Esophagus (tissue), 2 donors: Measurements from ENCODE around the gene COL6A3. TPM values are rescaled to one million over a fixed set of nuclear protein-coding genes. Genes with fewer than 3 reads are reported as not detected.

Experiments used
- H3K27ac ChIP-seq, 2 donors: one replicate each; pipeline ENCODE4 v1.5.1; 2013; ENCODE audit warnings: low read depth in 2 of 2, mild to moderate bottlenecking in 2 of 2, inconsistent platforms in 1 of 2, low read length in 1 of 2, moderate library complexity in 1 of 2
- H3K27me3 ChIP-seq, 2 donors: one replicate each; pipeline ENCODE4 v1.6.1; 2013; ENCODE audit warnings: low read length in 2 of 2, control low read depth in 1 of 2, mild to moderate bottlenecking in 1 of 2; ENCODE audit not compliant: insufficient read depth in 2 of 2, control insufficient read depth in 1 of 2
- H3K36me3 ChIP-seq, 2 donors: one replicate each; pipeline ENCODE4 v1.6.1; 2013; ENCODE audit warnings: low read length in 1 of 2; ENCODE audit not compliant: control insufficient read depth in 2 of 2, insufficient read depth in 2 of 2
- H3K4me1 ChIP-seq, 2 donors: one replicate each; pipeline ENCODE4 v1.6.1; 2013; ENCODE audit warnings: low read length in 1 of 2; ENCODE audit not compliant: control insufficient read depth in 2 of 2, insufficient read depth in 2 of 2
- H3K4me3 ChIP-seq, 2 donors: one replicate each; pipeline ENCODE4 v1.5.1; 2013; ENCODE audit warnings: low read length in 2 of 2, mild to moderate bottlenecking in 2 of 2, low read depth in 1 of 2, moderate library complexity in 1 of 2
- H3K9me3 ChIP-seq, 2 donors: one replicate each; pipeline ENCODE4 v1.6.1; 2013; ENCODE audit warnings: mild to moderate bottlenecking in 2 of 2, low read depth in 1 of 2, low read length in 1 of 2, moderate library complexity in 1 of 2; ENCODE audit not compliant: control insufficient read depth in 2 of 2, insufficient read depth in 1 of 2
- WGBS, 2 donors: extraction: QIAGEN DNeasy Blood & Tissue Kit; methylation state at CpG; one replicate each; pipeline ENCODE4 v1.1.7; 2013; 5-methylcytosine and 5-hydroxymethylcytosine counted together
- polyA plus RNA-seq, 2 donors: library from polyadenylated mRNA; stranded (reverse); fragments of 200-250 nt; gene quantifications; one replicate each; pipeline ENCODE4 v1.2.3, GENCODE V29; 2013
- donor health status: healthy with polysubstance abuse.
- donor health status: Bipolar disorder and iron deficiency.

Gene COL6A3
- polyA plus RNA-seq, 2 donors = 4.3 to 10.3 TPM

- 71 to 88% methylated on average over 2 of the region's 2 CpGs for WGBS, 2 donors
- no peak overlapping the region for H3K4me3 ChIP-seq
- no peaks in the 10 kb centered on the region for H3K36me3 ChIP-seq
- no peaks in the 10 kb centered on the region for H3K27me3 ChIP-seq
- no peaks in the 10 kb centered on the region for H3K9me3 ChIP-seq
- no peaks in the 10 kb centered on the region for H3K4me1 ChIP-seq
- no peak overlapping the region for H3K27ac ChIP-seq
These were observed 16.9 kb downstream of the COL6A3 start for GRCh38 chr2:237397072-237397471.

GRCh38 chr2:237393523-237393922 is 20.4 kb downstream of the COL6A3 start:
- no peaks in the 10 kb centered on the region for H3K4me1 ChIP-seq
- H3K27ac ChIP-seq = no peak overlapping the region
- H3K9me3 ChIP-seq = no peaks in the 10 kb centered on the region
- H3K27me3 ChIP-seq = no peaks in the 10 kb centered on the region
- no peak overlapping the region for H3K4me3 ChIP-seq
- whole genome bisulfite sequencing, 2 donors = 81 to 84% methylated on average over 4 of the region's 4 CpGs
- no peaks in the 10 kb centered on the region for H3K36me3 ChIP-seq

- 85 to 96% methylated on average over 1 of the region's 1 CpG for WGBS, 2 donors
- Histone ChIP-seq H3K27ac (no peak overlapping the region), H3K36me3 (no peaks in the 10 kb centered on the region), H3K27me3 (no peaks in the 10 kb centered on the region), H3K4me3 (no peak overlapping the region), H3K4me1 (no peaks in the 10 kb centered on the region), H3K9me3 (no peaks in the 10 kb centered on the region)
These were observed 21.8 kb downstream of the COL6A3 start for GRCh38 chr2:237392186-237392585.

GRCh38 chr2:237391140-237391539 is 22.8 kb downstream of the COL6A3 start:
- H3K4me1 ChIP-seq = no peaks in the 10 kb centered on the region
- no peaks in the 10 kb centered on the region for H3K9me3 ChIP-seq
- no peaks in the 10 kb centered on the region for H3K27me3 ChIP-seq
- no peak overlapping the region for H3K4me3 ChIP-seq
- 65 to 66% methylated on average over 5 of the region's 5 CpGs for WGBS, 2 donors
- no peaks in the 10 kb centered on the region for H3K36me3 ChIP-seq
- no peak overlapping the region for H3K27ac ChIP-seq

GRCh38 chr2:237390235-237390634 is 23.7 kb downstream of the COL6A3 start:
- 71% methylated on average over 2 of the region's 2 CpGs for WGBS, 2 donors
- H3K27me3 ChIP-seq = no peaks in the 10 kb centered on the region
- no peaks in the 10 kb centered on the region for H3K36me3 ChIP-seq
- H3K4me1 ChIP-seq = no peaks in the 10 kb centered on the region
- no peak overlapping the region for H3K4me3 ChIP-seq
- H3K9me3 ChIP-seq = no peaks in the 10 kb centered on the region
- no peak overlapping the region for H3K27ac ChIP-seq

GRCh38 chr2:237389831-237390230 is 24.1 kb downstream of the COL6A3 start:
- H3K9me3 ChIP-seq = no peaks in the 10 kb centered on the region
- no peaks in the 10 kb centered on the region for H3K4me1 ChIP-seq
- H3K36me3 ChIP-seq = no peaks in the 10 kb centered on the region
- H3K27ac ChIP-seq = no peak overlapping the region
- H3K4me3 ChIP-seq = no peak overlapping the region
- 75 to 79% methylated on average over 3 of the region's 3 CpGs for WGBS, 2 donors
- H3K27me3 ChIP-seq = no peaks in the 10 kb centered on the region

GRCh38 chr2:237388036-237388435 is 25.9 kb downstream of the COL6A3 start:
- H3K27me3 ChIP-seq = no peaks in the 10 kb centered on the region

GRCh38 chr2:237384672-237385020 is 29.3 kb downstream of the COL6A3 start:
- H3K27ac ChIP-seq = no peak overlapping the region
- no peaks in the 10 kb centered on the region for H3K9me3 ChIP-seq
- no peaks in the 10 kb centered on the region for H3K27me3 ChIP-seq
- H3K36me3 ChIP-seq = no peaks in the 10 kb centered on the region
- no peak overlapping the region for H3K4me3 ChIP-seq
- H3K4me1 ChIP-seq = no peaks in the 10 kb centered on the region

More at GRCh38 chr2:237388036-237388435, 25.9 kb downstream of the COL6A3 start:
- H3K36me3 ChIP-seq = no peaks in the 10 kb centered on the region
- H3K4me1 ChIP-seq = no peaks in the 10 kb centered on the region
- no peak overlapping the region for H3K4me3 ChIP-seq
- H3K27ac ChIP-seq = no peak overlapping the region
- H3K9me3 ChIP-seq = no peaks in the 10 kb centered on the region
- 77 to 82% methylated on average over 5 of the region's 5 CpGs for WGBS, 2 donors

- no peaks in the 10 kb centered on the region for H3K36me3 ChIP-seq
- H3K4me1 ChIP-seq = no peaks in the 10 kb centered on the region
- no peak overlapping the region for H3K4me3 ChIP-seq
- H3K27ac ChIP-seq = no peak overlapping the region
- WGBS, 2 donors = 81 to 87% methylated on average over 6 of the region's 6 CpGs
- no peaks in the 10 kb centered on the region for H3K27me3 ChIP-seq
- H3K9me3 ChIP-seq = peaks cover 0 to 2% of the 10 kb centered on the region in 2 donors
These were observed 29.8 kb downstream of the COL6A3 start for GRCh38 chr2:237383991-237384671.

GRCh38 chr2:237380768-237381167 is 33.2 kb downstream of the COL6A3 start:
- Histone ChIP-seq H3K9me3 (peaks cover 0 to 2% of the 10 kb centered on the region in 2 donors), H3K4me1 (no peaks in the 10 kb centered on the region), H3K4me3 (no peak overlapping the region), H3K27me3 (no peaks in the 10 kb centered on the region), H3K36me3 (no peaks in the 10 kb centered on the region), H3K27ac (no peak overlapping the region)
- WGBS, 2 donors = 91 to 92% methylated on average over 6 of the region's 6 CpGs
